K562 (cell line): Measurements from ENCODE around the gene FOSL1. TPM values are rescaled to one million over a fixed set of nuclear protein-coding genes. Genes with fewer than 3 reads are reported as not detected.

Experiments
- MTA3 ChIP-seq: fragments of 450-650 bp; formaldehyde crosslinking; IDR thresholded peaks from 2 replicates; pipeline ENCODE4 v1.6.1; 2017; ENCODE audit warnings: mild to moderate bottlenecking, borderline replicate concordance
- POLR2H ChIP-seq: IDR thresholded peaks from 2 replicates; pipeline ENCODE4 v1.6.1; 2016; ENCODE audit warnings: missing genetic modification characterization, low read depth, mild to moderate bottlenecking, control low read depth, missing compliant biosample characterization, moderate library complexity
- SAFB ChIP-seq: fragments of 200-400 bp; formaldehyde crosslinking; IDR thresholded peaks from 2 replicates; pipeline ENCODE4 v1.6.1; 2017; ENCODE audit warnings: low read depth, low read length, borderline replicate concordance
- SMARCE1 ChIP-seq: fragments of 450-650 bp; IDR thresholded peaks from 2 replicates; pipeline ENCODE4 v1.7.1; 2016; ENCODE audit warnings: mild to moderate bottlenecking
- SUPT5H ChIP-seq: fragments of 450-650 bp; IDR thresholded peaks from 2 replicates; pipeline ENCODE4 v1.6.1; 2016
- ZNF133 ChIP-seq: fragments of 250-450 bp; sonication (Bioruptor Pico); IDR thresholded peaks from 2 replicates; pipeline ENCODE4 v1.4.0; 2020; ENCODE audit warnings: mild to moderate bottlenecking
- polyA plus RNA-seq, 8 experiments: library from polyadenylated mRNA; depleted of rRNA in 4 of 8; stranded (reverse) in 5 of 8; unstranded in 3 of 8; fragments of >200 nt; fragmentation: Nextera tagmentation in 2 of 8; fragmentation: Illumina TruSeq in 1 of 8; extraction: Ambion mirVana in 2 of 8; extraction: Trizol in 1 of 8; gene quantifications; 2 replicates each; pipeline versions ENCODE4 v1.2.1 to v1.2.3, GENCODE V29; 2011 to 2014; ENCODE audit warnings: inconsistent platforms in 1 of 8, missing spikeins in 1 of 8
- total RNA-seq, 7 experiments: library from RNA; depleted of rRNA in 6 of 7; stranded (reverse); fragments of >200 nt in 6 of 7; fragmentation: Illumina TruSeq in 2 of 7; extraction: Trizol in 2 of 7; gene quantifications; 2 replicates each; pipeline versions ENCODE4 v1.2.1 to v1.2.3, GENCODE V29; 2011 to 2021; ENCODE audit warnings: low replicate concordance in 1 of 7
- TF ChIP-seq, protein P1 (sequence below), 2 experiments: fragments of 450-650 bp in 1 of 2; sonication (generic) in 1 of 2; formaldehyde crosslinking in 1 of 2; IDR thresholded peaks; 2 replicates each; pipeline versions ENCODE4 v1.7.1 to v1.9.0; 2016 to 2022; ENCODE audit warnings: inconsistent platforms in 1 of 2, mild to moderate bottlenecking in 1 of 2, missing genetic modification reagents in 1 of 2

FOSL1 gene
- total and polyA plus RNA-seq, 9 of the 15 experiments (the other 6 are each of a cell fraction or from before 2014, with no cell fraction given): 3.5 to 39.6 (median 10.0) TPM

DNA sequence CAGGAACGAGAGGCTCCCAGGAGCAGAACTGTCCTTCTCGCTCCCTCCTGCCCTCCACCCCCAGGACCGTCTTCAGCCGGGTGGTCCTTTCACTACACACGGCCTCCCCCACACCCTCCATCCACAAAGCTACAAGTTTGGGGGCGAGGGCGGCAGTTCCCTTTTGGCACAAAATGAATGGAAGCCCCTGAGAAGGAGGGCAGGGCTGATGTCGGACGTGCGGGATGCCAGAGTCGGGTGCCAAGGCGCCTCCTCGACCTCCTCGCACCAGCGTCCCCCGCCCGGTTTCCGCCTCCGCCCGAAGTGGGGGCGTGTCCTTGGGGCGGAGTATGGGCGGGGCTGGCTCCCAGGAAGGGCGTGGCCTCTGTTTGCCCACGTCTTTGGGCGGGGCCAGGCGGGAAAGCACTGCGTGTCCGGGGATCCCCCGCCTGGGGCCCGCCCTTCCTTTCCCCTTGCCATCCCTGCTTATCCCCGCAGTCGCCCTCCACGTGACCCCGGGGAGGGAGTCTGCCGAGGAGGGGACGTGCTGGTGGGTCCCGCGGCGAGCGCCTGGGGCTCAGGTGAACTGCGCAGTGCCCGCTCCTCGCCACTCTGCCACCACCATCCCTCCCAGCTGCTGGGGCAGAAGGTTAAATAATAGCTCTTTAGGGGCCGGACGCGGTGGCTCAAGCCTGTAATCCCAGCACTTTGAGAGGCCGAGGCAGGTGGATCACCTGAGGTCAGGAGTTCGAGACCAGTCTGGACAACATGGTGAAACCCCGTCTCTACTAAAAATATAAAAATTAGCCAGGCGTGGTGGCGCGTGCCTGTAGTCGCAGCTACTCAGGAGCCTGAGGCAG, 26.7 kb downstream of the FOSL1 start (continued):
- TF ChIP-seq, protein P1, sequence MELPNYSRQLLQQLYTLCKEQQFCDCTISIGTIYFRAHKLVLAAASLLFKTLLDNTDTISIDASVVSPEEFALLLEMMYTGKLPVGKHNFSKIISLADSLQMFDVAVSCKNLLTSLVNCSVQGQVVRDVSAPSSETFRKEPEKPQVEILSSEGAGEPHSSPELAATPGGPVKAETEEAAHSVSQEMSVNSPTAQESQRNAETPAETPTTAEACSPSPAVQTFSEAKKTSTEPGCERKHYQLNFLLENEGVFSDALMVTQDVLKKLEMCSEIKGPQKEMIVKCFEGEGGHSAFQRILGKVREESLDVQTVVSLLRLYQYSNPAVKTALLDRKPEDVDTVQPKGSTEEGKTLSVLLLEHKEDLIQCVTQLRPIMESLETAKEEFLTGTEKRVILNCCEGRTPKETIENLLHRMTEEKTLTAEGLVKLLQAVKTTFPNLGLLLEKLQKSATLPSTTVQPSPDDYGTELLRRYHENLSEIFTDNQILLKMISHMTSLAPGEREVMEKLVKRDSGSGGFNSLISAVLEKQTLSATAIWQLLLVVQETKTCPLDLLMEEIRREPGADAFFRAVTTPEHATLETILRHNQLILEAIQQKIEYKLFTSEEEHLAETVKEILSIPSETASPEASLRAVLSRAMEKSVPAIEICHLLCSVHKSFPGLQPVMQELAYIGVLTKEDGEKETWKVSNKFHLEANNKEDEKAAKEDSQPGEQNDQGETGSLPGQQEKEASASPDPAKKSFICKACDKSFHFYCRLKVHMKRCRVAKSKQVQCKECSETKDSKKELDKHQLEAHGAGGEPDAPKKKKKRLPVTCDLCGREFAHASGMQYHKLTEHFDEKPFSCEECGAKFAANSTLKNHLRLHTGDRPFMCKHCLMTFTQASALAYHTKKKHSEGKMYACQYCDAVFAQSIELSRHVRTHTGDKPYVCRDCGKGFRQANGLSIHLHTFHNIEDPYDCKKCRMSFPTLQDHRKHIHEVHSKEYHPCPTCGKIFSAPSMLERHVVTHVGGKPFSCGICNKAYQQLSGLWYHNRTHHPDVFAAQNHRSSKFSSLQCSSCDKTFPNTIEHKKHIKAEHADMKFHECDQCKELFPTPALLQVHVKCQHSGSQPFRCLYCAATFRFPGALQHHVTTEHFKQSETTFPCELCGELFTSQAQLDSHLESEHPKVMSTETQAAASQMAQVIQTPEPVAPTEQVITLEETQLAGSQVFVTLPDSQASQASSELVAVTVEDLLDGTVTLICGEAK (IDR thresholded peaks at IDR 0.05): 0 out of 2 replicates have a peak, but pooled peaks have one; percentile 60
- TF ChIP-seq, protein P1 (CRISPR knock-in tag; IDR thresholded peaks at IDR 0.05): no peak
- TF ChIP-seq SAFB (peak; percentile 61; the same call in 1 of the 2 replicates), SMARCE1 (peak; percentile 10; the same call in 1 of the 2 replicates), MTA3 (0 out of 2 replicates have a peak, but pooled peaks have one; percentile 73), POLR2H (tag) (0 out of 2 replicates have a peak, but pooled peaks have one; percentile 13), ZNF133 (no peak), SUPT5H (peak; percentile 80)
